Naive thymus-derived CD8-positive, alpha-beta T cell (primary cell): ENCODE measurements around the gene AUTS2. TPM values are rescaled to one million over a fixed set of nuclear protein-coding genes. Genes with fewer than 3 reads are reported as not detected.

Experiments
- ATAC-seq, 2 donors: fragments of 150-1000 bp; cut with Tn5 transposase in 1 of 2; sonication (Bioruptor Pico), chemical (Tn5 transposase) in 1 of 2; 1 replicate in 1 of 2; 2 replicates in 1 of 2; pipeline ENCODE4 v1.10.0; 2021; ENCODE audit warnings: mild to moderate bottlenecking in 2 of 2, moderate library complexity in 2 of 2
- POLR2A ChIA-PET: fragments of 350-600 bp; sonication (Branson Sonifier 250); formaldehyde crosslinking; loops from one replicate; lab custom pipeline; 2021; ENCODE audit warnings: antibody characterized with exemption; lab: Charles Lee
- DNase-seq, 10 donors: peaks; one replicate each; pipeline versions ENCODE4 v3.0.0 to v3.0.0-alpha.2; 2020 to 2022
- H3K27ac Mint-ChIP-seq, 10 donors: one replicate each; pipeline ENCODE4 v1.8.0; 2020 to 2022; ENCODE audit warnings: mild to moderate bottlenecking in 10 of 10, mixed read lengths in 10 of 10, moderate library complexity in 4 of 10, inconsistent platforms in 1 of 10
- H3K27me3 Mint-ChIP-seq, 5 donors: one replicate each; pipeline ENCODE4 v1.8.0; 2021 to 2022; ENCODE audit warnings: mixed read lengths in 5 of 5
- H3K36me3 Mint-ChIP-seq, 3 donors: one replicate each; pipeline ENCODE4 v1.8.0; 2020 to 2022; ENCODE audit warnings: mixed read lengths in 3 of 3, mild to moderate bottlenecking in 2 of 3, inconsistent platforms in 1 of 3
- H3K4me1 Mint-ChIP-seq, 4 donors: one replicate each; pipeline ENCODE4 v1.8.0; 2021 to 2022; ENCODE audit warnings: mixed read lengths in 4 of 4
- H3K4me3 Mint-ChIP-seq, 10 donors: one replicate each; pipeline ENCODE4 v1.8.0; 2020 to 2022; ENCODE audit warnings: mild to moderate bottlenecking in 10 of 10, mixed read lengths in 10 of 10, moderate library complexity in 6 of 10, inconsistent platforms in 1 of 10
- H3K9me3 Mint-ChIP-seq, 9 donors: one replicate each; pipeline ENCODE4 v1.8.0; 2020 to 2022; ENCODE audit warnings: mixed read lengths in 9 of 9, mild to moderate bottlenecking in 3 of 9, inconsistent platforms in 1 of 9, moderate library complexity in 1 of 9
- polyA plus RNA-seq, 3 donors: library from polyadenylated mRNA; unstranded; fragments of 300-500 nt; fragmentation: Illumina TruSeq; gene quantifications; one replicate each; pipeline ENCODE4 v1.2.3, GENCODE V29; 2021
- total RNA-seq, 8 experiments: library from RNA in 2 of 8; stranded (reverse) in 2 of 8; gene quantifications; one replicate each; pipeline ENCODE4 v1.2.3 and lab custom pipeline; 2021 to 2026

Gene AUTS2
- total and polyA plus RNA-seq, 5 experiments from 2014 or later = 0.36 to 4.6 (median 3.0) TPM

DNA sequence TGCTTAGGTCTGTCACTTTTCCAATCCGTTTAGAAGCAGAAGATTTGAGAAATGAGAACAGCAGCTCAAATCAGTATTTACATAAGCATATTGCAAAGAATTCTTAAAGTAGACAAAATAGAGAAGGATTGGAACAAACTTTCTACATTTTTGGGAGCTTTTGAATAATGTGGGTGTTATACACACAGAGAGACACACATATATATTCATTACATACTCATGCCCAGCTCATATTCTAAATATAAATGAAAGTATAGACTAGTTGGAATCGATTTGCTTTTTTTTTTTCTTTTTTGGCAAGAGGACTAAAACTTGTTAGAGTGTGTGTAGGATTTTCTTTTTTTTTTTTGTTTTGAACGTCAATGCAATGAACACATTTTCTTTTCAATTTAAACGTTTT is 538.9 kb downstream of the AUTS2 start:
- no peaks in the 10 kb centered on the region for H3K36me3 Mint-ChIP-seq
- no peak for DNase-seq
- ATAC-seq = no peak
- POLR2A ChIA-PET = no interaction called here
- H3K27me3 Mint-ChIP-seq = peaks cover 0 to 6% (median 0%) of the 10 kb centered on the region in 5 donors
- no peaks in the 10 kb centered on the region for H3K4me1 Mint-ChIP-seq
- no peak overlapping the region for H3K27ac Mint-ChIP-seq
- no peaks in the 10 kb centered on the region for H3K9me3 Mint-ChIP-seq
- H3K4me3 Mint-ChIP-seq = no peak overlapping the region

DNA sequence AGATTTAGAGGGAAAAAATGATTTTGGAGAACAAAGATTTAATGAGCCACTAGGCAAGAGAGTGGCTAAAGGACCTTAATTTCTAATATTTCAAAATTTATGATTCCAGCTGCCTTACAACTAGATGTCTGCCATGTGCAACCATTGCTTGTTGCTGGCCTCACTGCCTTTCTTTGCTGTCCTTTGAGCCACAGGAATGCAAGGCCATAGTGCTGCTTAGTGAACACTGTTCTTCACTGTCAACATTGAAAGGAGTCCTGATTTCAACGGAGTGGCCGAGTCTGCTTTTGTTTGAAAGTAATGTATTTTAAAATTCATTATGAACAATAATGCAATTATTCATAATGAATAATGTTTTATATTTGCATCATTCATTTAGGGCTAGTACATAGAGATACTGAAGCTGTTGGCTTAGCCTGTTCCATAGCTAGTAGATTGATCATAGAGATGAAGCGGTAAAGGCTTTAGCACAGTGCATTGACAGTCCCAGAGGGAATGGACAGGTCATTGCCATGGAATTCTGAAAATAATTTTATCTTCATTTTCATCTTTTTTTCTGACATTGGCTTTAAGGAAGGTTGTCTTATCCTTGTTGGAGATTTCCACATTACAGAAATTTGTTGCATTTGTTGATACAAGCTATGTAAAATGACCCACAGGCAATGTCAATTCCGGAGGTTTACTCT is 544.1 kb downstream of the AUTS2 start:
- Mint-ChIP-seq H3K27ac (no peak overlapping the region), H3K9me3 (no peaks in the 10 kb centered on the region), H3K36me3 (no peaks in the 10 kb centered on the region), H3K4me3 (no peak overlapping the region), H3K27me3 (peaks cover 0 to 6% (median 0%) of the 10 kb centered on the region in 5 donors), H3K4me1 (no peaks in the 10 kb centered on the region)
- POLR2A ChIA-PET = no interaction called here
- DNase-seq (no peak), ATAC-seq (no peak)

DNA sequence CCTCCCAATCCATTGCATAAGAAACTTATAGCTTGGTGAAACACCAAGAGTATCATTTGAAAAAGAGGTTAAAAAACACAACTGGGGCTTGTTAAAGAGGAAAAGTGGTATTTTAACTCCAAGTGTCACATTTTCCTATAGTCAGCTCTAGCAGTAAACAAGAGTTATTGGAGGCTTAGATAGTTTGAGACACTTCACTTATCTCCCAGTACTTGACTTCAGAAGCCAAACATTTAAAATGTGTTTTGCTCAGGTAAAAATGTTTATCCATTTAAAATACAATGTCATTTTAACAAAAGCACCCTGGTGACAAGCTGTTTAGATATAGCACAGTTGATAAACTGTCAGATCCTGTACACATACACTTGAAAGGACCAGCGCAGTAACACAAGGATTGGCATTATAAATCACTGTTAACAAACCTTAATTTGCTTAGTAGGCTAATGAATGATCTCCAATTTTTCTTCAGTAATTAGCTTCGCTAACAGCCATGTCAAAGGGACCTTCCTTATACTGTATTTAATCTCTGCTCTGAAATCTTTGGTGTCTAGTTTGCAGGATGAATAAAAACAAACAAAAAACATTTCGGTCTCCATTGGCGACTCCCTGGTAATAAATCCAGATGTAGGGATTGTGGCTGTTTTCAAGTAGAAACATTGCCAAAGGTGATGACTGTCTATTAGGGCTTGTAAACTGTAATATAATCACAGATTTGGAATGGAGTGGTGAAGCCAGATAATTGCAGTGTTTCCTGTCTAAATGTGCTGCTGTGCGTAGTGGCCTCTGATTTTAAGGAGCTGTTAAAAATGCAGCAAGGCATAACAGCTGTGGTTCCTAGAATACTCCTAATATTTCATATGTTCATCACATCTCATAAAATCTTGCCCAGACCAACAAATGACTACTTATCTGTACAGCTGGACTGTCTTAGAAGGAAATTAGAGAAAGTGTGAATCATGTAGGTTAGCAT is 545.1 kb downstream of the AUTS2 start:
- POLR2A ChIA-PET = no interaction called here
- H3K9me3 Mint-ChIP-seq = no peaks in the 10 kb centered on the region
- DNase-seq (no peak), ATAC-seq (no peak)
- no peak overlapping the region for H3K4me3 Mint-ChIP-seq
- no peak overlapping the region for H3K27ac Mint-ChIP-seq
- no peaks in the 10 kb centered on the region for H3K36me3 Mint-ChIP-seq
- H3K27me3 Mint-ChIP-seq = peaks cover 0 to 6% (median 0%) of the 10 kb centered on the region in 5 donors
- no peaks in the 10 kb centered on the region for H3K4me1 Mint-ChIP-seq

DNA sequence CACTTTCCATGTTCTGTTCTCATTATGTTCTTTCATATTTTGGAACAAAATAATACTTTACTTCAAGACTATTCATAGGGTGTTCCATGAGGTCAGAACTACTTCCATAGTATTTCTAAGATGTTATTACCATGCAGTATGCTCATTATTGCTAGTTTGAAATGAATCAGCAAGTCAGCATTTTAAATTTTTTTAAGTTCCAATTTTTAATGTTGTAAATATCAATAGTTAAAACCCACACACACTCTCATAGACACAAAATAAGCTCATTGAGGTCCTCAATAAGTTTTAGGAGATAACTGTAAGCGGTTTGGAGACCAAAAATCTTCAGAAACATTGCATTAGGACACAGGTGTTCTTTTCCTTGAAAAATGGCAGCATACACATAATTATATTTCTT is 550.7 kb downstream of the AUTS2 start:
- Mint-ChIP-seq H3K36me3 (peaks cover 0 to 8% (median 0%) of the 10 kb centered on the region in 3 donors), H3K27me3 (peaks cover 0 to 2% (median 0%) of the 10 kb centered on the region in 5 donors), H3K4me3 (no peak overlapping the region), H3K27ac (no peak overlapping the region), H3K4me1 (no peaks in the 10 kb centered on the region), H3K9me3 (peaks cover 3 to 20% (median 11%) of the 10 kb centered on the region in 9 donors)
- DNase-seq (no peak), ATAC-seq (no peak)
- POLR2A ChIA-PET = no interaction called here

DNA sequence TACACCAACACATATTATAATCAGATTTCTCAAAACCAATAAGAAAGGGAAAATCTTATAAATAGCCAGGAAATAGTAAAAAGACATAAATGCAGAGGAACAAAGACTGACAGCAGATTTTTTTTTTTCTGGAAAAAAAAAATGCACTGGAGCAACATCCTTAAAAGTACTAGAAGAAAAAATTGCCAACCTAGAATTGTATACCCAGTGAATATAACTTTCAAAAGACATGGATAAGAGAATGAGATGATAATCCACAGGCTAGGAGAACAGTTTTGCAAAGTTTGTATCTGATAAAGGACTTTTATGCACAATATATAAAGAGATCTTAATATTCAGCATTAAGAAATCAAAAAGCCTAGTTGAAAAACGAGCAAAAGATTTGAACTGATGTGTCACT is 554.0 kb downstream of the AUTS2 start:
- H3K27me3 Mint-ChIP-seq = peaks cover 0 to 5% (median 1%) of the 10 kb centered on the region in 5 donors
- H3K4me3 Mint-ChIP-seq = no peak overlapping the region
- peaks cover 3 to 20% (median 11%) of the 10 kb centered on the region in 9 donors for H3K9me3 Mint-ChIP-seq
- peaks cover 0 to 8% (median 0%) of the 10 kb centered on the region in 3 donors for H3K36me3 Mint-ChIP-seq
- no peak for ATAC-seq
- H3K27ac Mint-ChIP-seq = no peak overlapping the region
- H3K4me1 Mint-ChIP-seq = peaks cover 0 to 1% (median 0%) of the 10 kb centered on the region in 4 donors
- POLR2A ChIA-PET = no interaction called here
- DNase-seq = no peak

DNA sequence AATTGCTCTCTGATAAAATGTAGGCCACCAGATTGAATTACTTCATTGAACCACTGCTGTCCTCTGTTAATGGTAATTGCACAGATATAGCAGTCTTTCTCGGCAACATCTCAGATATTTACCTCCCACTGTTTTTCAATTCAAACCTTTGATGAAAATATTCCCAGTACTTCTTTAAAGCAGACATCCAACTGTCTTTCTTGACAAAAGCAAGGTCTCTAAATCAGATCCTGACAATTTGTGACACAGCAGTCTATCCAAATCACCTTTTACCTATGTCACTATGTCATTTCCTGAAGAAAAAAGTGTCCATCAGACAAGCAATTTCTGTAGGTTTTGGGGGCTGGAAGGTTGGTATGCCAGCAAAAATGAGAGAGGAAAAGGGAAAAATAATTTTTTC is 555.7 kb downstream of the AUTS2 start:
- Mint-ChIP-seq H3K9me3 (peaks cover 3 to 20% (median 11%) of the 10 kb centered on the region in 9 donors), H3K27me3 (peaks cover 0 to 5% (median 0%) of the 10 kb centered on the region in 5 donors), H3K27ac (no peak overlapping the region), H3K4me3 (no peak overlapping the region), H3K4me1 (peaks cover 0 to 1% (median 0%) of the 10 kb centered on the region in 4 donors), H3K36me3 (peaks cover 0 to 8% (median 0%) of the 10 kb centered on the region in 3 donors)
- POLR2A ChIA-PET = no interaction called here
- DNase-seq (no peak), ATAC-seq (no peak)

DNA sequence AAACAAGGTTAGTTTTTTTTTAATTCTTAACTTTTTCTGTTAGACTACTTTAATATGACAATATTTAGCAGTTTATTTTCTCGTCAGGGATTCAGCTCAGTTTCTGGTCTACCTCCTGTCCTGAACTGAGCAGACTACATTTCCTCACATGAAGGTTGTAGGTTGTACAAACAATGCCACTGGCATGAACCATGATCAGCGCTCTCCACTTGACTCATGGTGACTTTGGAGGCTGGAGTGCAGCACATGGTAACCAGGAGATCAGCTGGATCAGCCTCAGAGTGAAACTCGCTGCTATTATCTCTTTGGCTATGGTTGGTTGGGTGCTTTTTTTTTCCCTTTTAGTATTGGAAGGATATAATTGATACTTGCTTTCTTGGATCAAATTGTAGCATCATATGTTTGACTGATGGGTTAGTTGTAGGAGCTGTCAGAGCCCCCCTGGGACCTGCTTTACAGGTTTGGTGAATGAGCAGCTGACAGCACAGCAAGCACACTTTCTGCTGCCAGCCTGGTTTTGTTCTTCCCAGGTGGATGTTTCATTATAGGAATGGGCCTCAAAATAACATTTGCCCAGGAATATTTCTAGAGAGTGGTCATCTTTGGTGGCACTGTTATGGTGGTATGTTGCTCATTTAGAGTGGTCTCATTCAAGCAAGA is 556.4 kb downstream of the AUTS2 start:
- POLR2A ChIA-PET = no interaction called here
- Mint-ChIP-seq H3K4me1 (peaks cover 0 to 1% (median 0%) of the 10 kb centered on the region in 4 donors), H3K27me3 (peaks cover 0 to 5% (median 0%) of the 10 kb centered on the region in 5 donors), H3K27ac (no peak overlapping the region), H3K4me3 (no peak overlapping the region), H3K36me3 (peaks cover 0 to 8% (median 0%) of the 10 kb centered on the region in 3 donors), H3K9me3 (peaks cover 3 to 20% (median 11%) of the 10 kb centered on the region in 9 donors)
- no peak for DNase-seq
- no peak for ATAC-seq

DNA sequence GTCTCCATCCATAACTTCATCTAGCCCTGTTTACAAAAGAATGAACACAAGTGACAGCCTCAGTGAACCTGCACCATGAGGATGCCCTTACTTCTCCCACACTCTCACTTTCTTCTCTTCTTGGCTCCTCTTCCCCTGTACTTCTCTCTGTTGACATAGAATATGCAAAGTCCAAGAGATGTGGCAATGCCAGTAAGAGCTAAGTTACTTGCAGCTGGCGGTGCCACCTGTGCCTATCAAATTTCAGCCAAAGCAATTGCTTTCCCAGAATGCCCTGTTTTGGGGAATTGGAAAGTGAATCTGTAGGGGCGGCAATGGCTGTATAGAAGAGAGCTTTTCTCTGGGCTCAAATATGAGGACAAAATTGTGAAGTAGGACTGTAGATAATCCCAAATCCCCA is 557.8 kb downstream of the AUTS2 start:
- peaks cover 0 to 5% (median 0%) of the 10 kb centered on the region in 5 donors for H3K27me3 Mint-ChIP-seq
- POLR2A ChIA-PET = no interaction called here
- no peak for ATAC-seq
- peaks cover 0 to 8% (median 0%) of the 10 kb centered on the region in 3 donors for H3K36me3 Mint-ChIP-seq
- no peak overlapping the region for H3K4me3 Mint-ChIP-seq
- DNase-seq = no peak
- no peak overlapping the region for H3K27ac Mint-ChIP-seq
- peaks cover 0 to 1% (median 0%) of the 10 kb centered on the region in 4 donors for H3K4me1 Mint-ChIP-seq
- peaks cover 3 to 20% (median 8%) of the 10 kb centered on the region in 9 donors for H3K9me3 Mint-ChIP-seq

DNA sequence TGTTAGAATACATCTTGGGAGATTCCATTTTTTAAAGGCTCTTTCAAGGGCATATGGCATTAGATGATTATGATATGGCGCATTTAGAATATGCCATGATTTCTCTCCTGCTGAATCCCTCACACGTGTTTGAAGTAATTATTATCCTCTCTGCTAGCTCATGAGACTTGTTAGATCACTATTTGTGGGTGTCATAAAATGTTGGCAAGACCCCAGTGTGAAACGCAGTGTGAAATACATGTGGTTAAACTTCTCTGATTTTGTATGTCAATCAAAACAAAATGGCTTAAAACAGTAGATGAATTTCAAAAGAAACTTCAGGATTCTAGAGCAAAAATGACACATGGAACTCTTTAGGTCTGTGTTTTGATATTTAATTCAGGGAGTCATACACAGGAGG is 560.8 kb downstream of the AUTS2 start:
- ATAC-seq (no peak), DNase-seq (no peak)
- H3K4me1 Mint-ChIP-seq = peaks cover 0 to 1% (median 0%) of the 10 kb centered on the region in 4 donors
- H3K36me3 Mint-ChIP-seq = no peaks in the 10 kb centered on the region
- peaks cover 0 to 10% (median 0%) of the 10 kb centered on the region in 5 donors for H3K27me3 Mint-ChIP-seq
- H3K9me3 Mint-ChIP-seq = peaks cover 0 to 3% (median 0%) of the 10 kb centered on the region in 9 donors
- H3K27ac Mint-ChIP-seq = no peak overlapping the region
- H3K4me3 Mint-ChIP-seq = no peak overlapping the region
- POLR2A ChIA-PET = no interaction called here

DNA sequence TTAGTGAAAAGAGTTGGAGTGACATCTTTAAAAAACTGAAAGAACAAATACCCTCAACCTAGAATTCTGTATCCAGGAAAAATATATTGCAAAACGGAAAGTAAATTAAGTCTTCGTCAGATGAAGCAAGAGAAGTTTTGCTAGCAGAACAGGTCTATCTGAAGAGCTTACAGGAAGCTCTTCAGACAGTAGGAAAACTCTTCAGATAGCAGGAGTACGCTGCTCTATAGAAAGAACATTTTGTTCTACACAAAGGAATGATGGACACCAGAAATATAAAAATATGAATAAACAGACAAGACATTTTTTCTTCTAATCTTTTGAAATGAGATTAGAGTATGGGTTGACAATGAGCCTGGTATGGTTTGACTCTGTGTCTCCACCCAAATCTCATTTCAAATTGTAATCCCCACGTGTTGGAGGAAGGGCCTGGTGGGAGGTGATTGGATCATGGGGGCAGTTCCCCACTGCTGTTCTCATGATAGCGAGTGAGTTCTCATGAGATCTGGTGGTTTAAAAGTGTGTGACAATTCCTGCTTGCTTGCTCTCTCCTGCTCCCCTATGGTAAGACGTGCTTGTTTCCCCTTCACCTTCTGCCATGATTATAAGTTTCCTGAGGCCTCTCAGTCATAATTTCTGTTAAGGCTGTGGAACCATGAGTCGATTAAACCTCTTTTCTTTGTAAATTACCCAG is 567.3 kb downstream of the AUTS2 start:
- ATAC-seq (no peak), DNase-seq (no peak)
- no peak overlapping the region for H3K27ac Mint-ChIP-seq
- peaks cover 0 to 18% (median 13%) of the 10 kb centered on the region in 9 donors for H3K9me3 Mint-ChIP-seq
- H3K4me1 Mint-ChIP-seq = no peaks in the 10 kb centered on the region
- peaks cover 0 to 6% (median 0%) of the 10 kb centered on the region in 3 donors for H3K36me3 Mint-ChIP-seq
- H3K4me3 Mint-ChIP-seq = no peak overlapping the region
- POLR2A ChIA-PET = no interaction called here
- peaks cover 0 to 5% (median 2%) of the 10 kb centered on the region in 5 donors for H3K27me3 Mint-ChIP-seq

DNA sequence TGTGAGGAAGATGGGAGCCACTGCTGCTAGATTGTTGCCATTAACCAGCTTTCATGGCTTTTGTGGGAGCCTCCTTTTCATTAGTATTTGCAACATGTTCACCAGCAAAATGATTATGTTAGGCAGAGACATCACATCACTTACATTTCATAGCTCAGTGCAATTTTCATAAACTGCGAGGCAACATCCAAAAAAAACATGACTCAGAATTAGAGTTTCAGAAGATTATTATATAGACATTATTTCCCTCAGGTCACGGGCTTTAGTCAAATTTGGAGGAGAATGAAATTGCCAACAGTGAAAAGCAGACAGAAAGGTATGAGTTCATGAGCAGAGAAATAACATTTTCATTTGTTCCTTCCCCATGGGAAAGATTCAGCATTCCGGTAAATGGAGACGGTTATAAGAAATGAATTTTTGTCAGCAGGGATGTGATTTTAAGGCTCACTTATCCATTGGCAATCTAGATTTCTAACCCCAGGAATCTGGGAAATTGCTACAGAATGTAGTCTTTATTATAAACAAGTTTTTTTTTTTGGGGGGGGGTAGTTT is 573.2 kb downstream of the AUTS2 start:
- Mint-ChIP-seq H3K36me3 (peaks cover 0 to 6% (median 0%) of the 10 kb centered on the region in 3 donors), H3K9me3 (peaks cover 0 to 17% (median 11%) of the 10 kb centered on the region in 9 donors), H3K27me3 (peaks cover 0 to 11% (median 2%) of the 10 kb centered on the region in 5 donors), H3K4me1 (peaks cover 0 to 1% (median 0%) of the 10 kb centered on the region in 4 donors), H3K27ac (no peak overlapping the region), H3K4me3 (no peak overlapping the region)
- no peak for ATAC-seq
- DNase-seq = no peak
- POLR2A ChIA-PET = no interaction called here

DNA sequence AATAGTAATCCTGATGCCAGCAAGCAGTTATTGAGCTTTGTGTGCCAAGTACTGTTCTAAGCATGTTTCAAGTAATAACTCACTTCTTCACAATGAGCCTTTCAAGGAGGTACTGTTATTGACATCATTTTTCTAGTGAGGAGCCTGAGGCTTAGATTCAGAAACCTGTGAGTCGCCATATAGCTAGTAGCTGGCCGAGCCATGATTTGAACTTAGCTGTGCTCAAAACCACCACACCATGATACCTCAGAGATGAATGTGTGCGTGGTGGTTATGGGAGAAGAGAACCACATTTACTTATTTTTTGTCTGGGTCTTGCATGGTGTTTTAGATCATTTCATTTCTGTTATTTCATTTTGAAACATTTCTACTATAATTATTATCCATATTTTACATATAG is 578.9 kb downstream of the AUTS2 start:
- POLR2A ChIA-PET = no interaction called here
- Mint-ChIP-seq H3K27me3 (peaks cover 4 to 8% (median 8%) of the 10 kb centered on the region in 5 donors), H3K9me3 (peaks cover 0 to 4% (median 0%) of the 10 kb centered on the region in 9 donors), H3K4me3 (no peak overlapping the region), H3K27ac (no peak overlapping the region), H3K36me3 (no peaks in the 10 kb centered on the region), H3K4me1 (peaks cover 1 to 25% (median 9%) of the 10 kb centered on the region in 4 donors)
- DNase-seq = no peak
- ATAC-seq = no peak
